T-cell (primary cell): Measurements from ENCODE around the gene FAM221A. TPM values are rescaled to one million over a fixed set of nuclear protein-coding genes. Genes with fewer than 3 reads are reported as not detected.
A peak's percentile ranks its signal among the peaks of the same experiment; 100 is the strongest.
"Not testable (repeated sequence)": the region's sequence is repeated elsewhere in the genome, so short reads cannot be mapped to it uniquely, and the experiment has no call there.

Experiments
- ATAC-seq, 4 experiments: fragments of 200-7000 bp in 3 of 4; fragments of 150-1000 bp in 1 of 4; cut with Tn5 transposase; replicated peaks in 1 of 4; 1 replicate in 3 of 4; 2 replicates in 1 of 4; pipeline ENCODE4 v1.10.0; 2021; ENCODE audit warnings: moderate library complexity in 3 of 4, mild to moderate bottlenecking in 2 of 4, moderate number of reproducible peaks in 1 of 4
- CTCF ChIA-PET, 2 donors: fragments of 300-600 bp; sonication (Branson Sonifier 250); formaldehyde crosslinking; loops; one replicate each; lab custom pipeline; 2022; ENCODE audit warnings: antibody characterized with exemption in 2 of 2; lab: Charles Lee
- POLR2A ChIA-PET, 2 donors: fragments of 300-600 bp; sonication (Branson Sonifier 250); formaldehyde crosslinking; loops; one replicate each; lab custom pipeline; 2022; ENCODE audit warnings: antibody characterized with exemption in 2 of 2; lab: Charles Lee
- DNase-seq, 35 experiments: peaks; one replicate each; pipeline versions ENCODE4 v3.0.0 to v3.0.0-alpha.2; 2013 to 2023
- H3K27ac ChIP-seq: one replicate; pipeline ENCODE4 v1.5.1; 2013; ENCODE audit warnings: low read length
- H3K27me3 ChIP-seq, 2 experiments: replicated peaks in 1 of 2; 1 replicate in 1 of 2; 2 replicates in 1 of 2; pipeline versions ENCODE4 v1.6.1 to v1.7.0; 2013; ENCODE audit warnings: low read length in 1 of 2, mixed read lengths in 1 of 2; ENCODE audit not compliant: control insufficient read depth in 2 of 2, insufficient read depth in 2 of 2; ENCODE audit errors: extremely low read depth in 1 of 2
- H3K36me3 ChIP-seq, 2 donors: 1 replicate in 1 of 2; 2 replicates in 1 of 2; pipeline versions ENCODE4 v1.6.1 to v1.7.0; 2013; ENCODE audit warnings: low read length in 1 of 2; ENCODE audit not compliant: control insufficient read depth in 2 of 2, insufficient read depth in 1 of 2; ENCODE audit errors: extremely low read depth in 1 of 2
- H3K4me1 ChIP-seq, 2 experiments: 1 replicate in 1 of 2; 2 replicates in 1 of 2; pipeline versions ENCODE4 v1.6.1 to v1.7.0; 2013; ENCODE audit warnings: low read length in 2 of 2, mixed read lengths in 1 of 2; ENCODE audit not compliant: insufficient read depth in 2 of 2, control insufficient read depth in 1 of 2; ENCODE audit errors: extremely low read depth in 1 of 2
- H3K4me3 ChIP-seq, 2 donors: 1 replicate in 1 of 2; 2 replicates in 1 of 2; pipeline versions ENCODE4 v1.5.1 to v1.7.0; 2013; ENCODE audit warnings: mild to moderate bottlenecking in 2 of 2, low read length in 1 of 2, moderate library complexity in 1 of 2; ENCODE audit not compliant: control insufficient read depth in 1 of 2; ENCODE audit errors: extremely low read depth in 1 of 2
- H3K9me3 ChIP-seq: 2 replicates; pipeline ENCODE4 v1.7.0; 2013
- H3K27ac Mint-ChIP-seq, 2 donors: one replicate each; pipeline ENCODE4 v1.8.0; 2020 to 2021; ENCODE audit warnings: mild to moderate bottlenecking in 2 of 2, mixed read lengths in 2 of 2
- H3K27me3 Mint-ChIP-seq, 2 donors: one replicate each; pipeline ENCODE4 v1.8.0; 2021 to 2022; ENCODE audit warnings: mixed read lengths in 2 of 2
- H3K36me3 Mint-ChIP-seq: one replicate; pipeline ENCODE4 v1.8.0; 2021; ENCODE audit warnings: mixed read lengths
- H3K4me1 Mint-ChIP-seq, 3 donors: one replicate each; pipeline ENCODE4 v1.8.0; 2020 to 2022; ENCODE audit warnings: mixed read lengths in 3 of 3, mild to moderate bottlenecking in 1 of 3
- H3K4me3 Mint-ChIP-seq, 3 donors: one replicate each; pipeline ENCODE4 v1.8.0; 2020 to 2022; ENCODE audit warnings: mild to moderate bottlenecking in 3 of 3, mixed read lengths in 3 of 3, moderate library complexity in 3 of 3
- H3K9me3 Mint-ChIP-seq, 3 donors: one replicate each; pipeline ENCODE4 v1.8.0; 2020 to 2022; ENCODE audit warnings: mixed read lengths in 3 of 3
- WGBS: methylation state at CpG from one replicate; pipeline ENCODE4 v1.1.5; 2013; ENCODE audit warnings: missing lambda C conversion rate; ENCODE audit not compliant: insufficient coverage; 5-methylcytosine and 5-hydroxymethylcytosine counted together
- total RNA-seq, 35 experiments: library from RNA in 6 of 35; stranded (reverse) in 6 of 35; fragments of 120-200 nt in 1 of 35; gene quantifications; one replicate each; pipeline versions ENCODE4 v1.2.1 to v1.2.4 and lab custom pipeline; 2013 to 2026

FAM221A gene
- total RNA-seq, 5 donors from 2014 or later (not counting 1 experiment from before 2014, with no cell fraction given): 5.3 to 7.8 (median 6.3) TPM

DNA sequence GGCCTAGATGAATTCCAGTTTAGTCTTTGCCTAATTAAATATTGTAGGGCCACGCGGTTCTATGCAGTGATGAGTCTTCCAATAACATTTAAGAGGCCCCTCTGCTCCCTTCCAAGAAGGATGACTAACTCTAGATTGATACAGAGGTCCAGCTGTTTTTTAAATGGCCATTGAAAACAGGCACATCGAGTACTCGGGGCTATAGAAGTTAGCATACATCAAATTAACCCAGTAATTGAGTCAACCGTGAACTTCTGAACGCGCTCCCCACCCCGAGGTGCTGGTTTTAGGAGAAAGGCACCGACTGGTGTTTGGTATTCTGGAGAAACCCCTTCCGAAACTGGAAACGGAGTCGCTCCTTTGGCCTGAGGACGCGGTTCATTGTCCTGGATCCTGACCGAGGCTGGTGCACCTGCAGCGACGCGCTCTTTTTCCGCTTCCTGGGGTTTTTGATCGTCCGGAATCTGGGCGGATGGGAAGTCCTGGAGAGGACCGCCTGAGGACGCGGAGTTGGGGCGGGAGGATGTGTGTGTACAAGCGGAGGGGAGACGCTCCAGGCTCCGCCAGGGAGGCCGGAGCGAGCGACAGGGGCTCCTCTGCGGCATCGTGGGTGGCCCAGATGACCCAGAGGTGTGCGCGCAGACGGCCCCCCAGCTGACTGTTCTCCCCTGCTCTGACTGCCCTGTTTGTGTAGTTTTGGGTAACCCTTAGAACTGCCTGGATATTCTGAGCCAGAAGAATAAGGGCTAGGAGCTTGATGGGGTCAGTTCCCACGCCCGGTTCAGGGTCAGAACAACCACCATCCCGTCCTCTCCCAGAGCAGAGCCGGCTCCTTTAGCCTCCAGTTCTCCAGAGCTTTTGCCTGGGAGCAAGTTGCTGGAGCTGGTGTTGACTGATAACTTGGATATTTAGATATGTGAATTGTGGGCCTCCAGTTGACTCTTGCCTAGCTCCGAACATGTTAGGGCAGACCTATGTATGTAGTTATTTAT lies 711 bp downstream of the FAM221A start:
- H3K27me3 Mint-ChIP-seq: no peaks in the 10 kb centered on the region
- H3K9me3 Mint-ChIP-seq: no peaks in the 10 kb centered on the region
- peak in 32 of 35 experiments; percentile 3 to 48 (median 26) for DNase-seq
- WGBS: 5% methylated on average over 28 of the region's 42 CpGs
- peak overlapping the region; percentile 85 to 92 (median 91) for H3K4me3 Mint-ChIP-seq
- Histone ChIP-seq H3K9me3 (no peaks in the 10 kb centered on the region), H3K36me3 (no peaks in the 10 kb centered on the region), H3K27ac (no peak overlapping the region), H3K27me3 (no peaks in the 10 kb centered on the region), H3K4me3 (peak overlapping the region; percentile 81 to 88), H3K4me1 (peaks cover 3 to 15% of the 10 kb centered on the region in 2 experiments)
- POLR2A ChIA-PET: no interaction called here
- H3K36me3 Mint-ChIP-seq: no peaks in the 10 kb centered on the region
- H3K27ac Mint-ChIP-seq: peak overlapping the region; percentile 25 to 64
- peak; percentile 31 to 50 (median 36) for ATAC-seq
- peaks cover 5 to 16% (median 16%) of the 10 kb centered on the region in 3 donors for H3K4me1 Mint-ChIP-seq
- CTCF ChIA-PET: interaction anchor here (0.5 to 1.7 kb wide), 4 partner anchors 10 to 1006 kb away, joined by 3 to 6 read pairs (median 4); partner anchors contain the start of gene CCDC126 (in 1 of the 2)

DNA sequence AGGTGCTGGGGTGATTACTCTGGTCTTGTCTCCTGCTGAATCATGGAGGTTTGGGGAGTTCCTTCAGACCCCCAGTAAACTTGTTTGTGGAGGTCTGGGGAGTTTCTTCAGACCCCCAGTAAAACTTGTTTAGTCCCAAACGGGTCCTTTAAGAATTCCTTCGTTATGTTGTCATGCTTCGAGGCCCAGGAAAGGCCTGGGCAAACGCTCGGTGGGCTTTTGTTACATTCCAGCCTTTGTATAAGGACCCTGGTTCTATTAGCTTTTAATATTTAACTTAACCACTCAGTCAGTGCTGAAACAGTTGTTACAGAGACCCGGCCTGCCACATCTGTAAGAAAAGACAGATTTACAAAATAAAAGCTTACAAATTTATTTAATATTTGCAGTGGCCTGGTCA lies 4.0 kb downstream of the FAM221A start:
- H3K9me3 ChIP-seq, H3K27me3 ChIP-seq, ATAC-seq, H3K27ac Mint-ChIP-seq, H3K4me3 Mint-ChIP-seq, H3K4me3 ChIP-seq, POLR2A ChIA-PET, H3K27ac ChIP-seq, H3K9me3 Mint-ChIP-seq, H3K27me3 Mint-ChIP-seq, DNase-seq, H3K36me3 Mint-ChIP-seq, H3K36me3 ChIP-seq: not testable (repeated sequence)
- WGBS: 40% methylated on average over 1 of the region's 6 CpGs
- CTCF ChIA-PET: interaction anchor here (0.8 to 1.4 kb wide), 3 partner anchors 15 to 980 kb away, joined by 3 to 4 read pairs (median 3); no protein-coding TSS in a partner anchor
- H3K4me1 Mint-ChIP-seq: peaks cover 5 to 16% (median 16%) of the 10 kb centered on the region in 3 donors
- peaks cover 3 to 15% of the 10 kb centered on the region in 2 experiments for H3K4me1 ChIP-seq

DNA sequence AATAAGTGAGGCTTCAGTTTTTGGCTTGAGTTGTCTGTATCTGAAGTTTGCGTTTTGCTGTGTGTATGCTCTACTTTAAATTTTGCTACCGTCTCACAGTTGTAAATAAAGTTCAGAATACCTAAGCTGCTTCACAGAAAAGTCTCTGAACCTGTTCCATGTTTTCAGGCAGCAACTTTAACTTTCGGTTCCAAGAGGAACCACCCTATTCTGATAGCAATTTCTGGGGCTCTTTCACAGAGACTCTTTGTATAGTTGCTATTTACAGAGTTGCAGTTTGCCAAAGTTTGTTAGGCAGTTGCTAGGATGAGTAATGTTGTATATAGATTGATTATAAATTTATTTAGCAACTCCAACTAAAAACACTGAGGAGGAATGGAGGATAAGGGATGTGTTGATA lies 5.7 kb downstream of the FAM221A start:
- ATAC-seq (no peak), DNase-seq (no peak)
- H3K9me3 ChIP-seq: no peaks in the 10 kb centered on the region
- 100% methylated on average over 2 of the region's 3 CpGs for WGBS
- Mint-ChIP-seq H3K9me3 (no peaks in the 10 kb centered on the region), H3K36me3 (peaks cover 8% of the 10 kb centered on the region), H3K27ac (no peak overlapping the region), H3K4me1 (peaks cover 0 to 9% (median 7%) of the 10 kb centered on the region in 3 donors), H3K4me3 (no peak overlapping the region), H3K27me3 (no peaks in the 10 kb centered on the region)
- H3K36me3 ChIP-seq: no peaks in the 10 kb centered on the region
- ChIA-PET CTCF (interaction anchor here in 1 of 2 donors (1.1 kb wide), 1 partner anchor 42 kb away, joined by 4 read pairs; no protein-coding TSS in a partner anchor), POLR2A (no interaction called here)
- H3K27me3 ChIP-seq: no peaks in the 10 kb centered on the region
- no peak overlapping the region for H3K4me3 ChIP-seq
- peaks cover 0 to 8% of the 10 kb centered on the region in 2 experiments for H3K4me1 ChIP-seq
- H3K27ac ChIP-seq: no peak overlapping the region

DNA sequence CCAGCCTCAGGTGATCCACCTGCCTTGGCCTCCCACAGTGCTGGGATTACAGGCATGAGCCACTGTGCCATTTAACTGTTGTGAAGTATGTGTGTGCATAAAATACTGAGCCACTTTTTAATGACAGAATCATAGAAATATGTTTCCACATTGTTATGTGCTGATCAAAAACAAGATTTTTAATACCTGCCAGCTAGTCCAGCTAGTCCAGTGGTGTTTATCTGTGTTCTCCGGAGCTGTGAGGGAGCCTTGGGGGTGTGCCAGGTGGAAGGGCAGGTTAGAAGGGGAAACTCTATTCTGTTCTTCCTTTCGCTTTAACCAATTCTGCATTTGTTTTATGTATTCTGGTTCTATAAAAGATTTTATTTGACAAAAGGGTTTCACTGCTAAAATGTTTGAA lies 7.0 kb downstream of the FAM221A start:
- H3K4me1 Mint-ChIP-seq: peaks cover 0 to 2% (median 0%) of the 10 kb centered on the region in 3 donors
- Histone ChIP-seq H3K27me3 (no peaks in the 10 kb centered on the region), H3K27ac (no peak overlapping the region), H3K9me3 (no peaks in the 10 kb centered on the region), H3K36me3 (peaks cover 0 to 6% of the 10 kb centered on the region in 2 donors), H3K4me3 (no peak overlapping the region), H3K4me1 (no peaks in the 10 kb centered on the region)
- WGBS: no CpG with 5 or more reads among the region's 2 CpGs
- H3K27me3 Mint-ChIP-seq: no peaks in the 10 kb centered on the region
- no peak for DNase-seq
- H3K36me3 Mint-ChIP-seq: peaks cover 14% of the 10 kb centered on the region
- H3K9me3 Mint-ChIP-seq: no peaks in the 10 kb centered on the region
- ATAC-seq: no peak
- H3K4me3 Mint-ChIP-seq: no peak overlapping the region
- ChIA-PET POLR2A (interaction anchor here in 1 of 2 donors (0.7 kb wide), 2 partner anchors 11 to 847 kb away, joined by 4 to 6 read pairs; no protein-coding TSS in a partner anchor), CTCF (interaction anchor here in 1 of 2 donors (0.7 kb wide), 1 partner anchor 251 kb away, joined by 9 read pairs; no protein-coding TSS in a partner anchor)
- H3K27ac Mint-ChIP-seq: no peak overlapping the region

DNA sequence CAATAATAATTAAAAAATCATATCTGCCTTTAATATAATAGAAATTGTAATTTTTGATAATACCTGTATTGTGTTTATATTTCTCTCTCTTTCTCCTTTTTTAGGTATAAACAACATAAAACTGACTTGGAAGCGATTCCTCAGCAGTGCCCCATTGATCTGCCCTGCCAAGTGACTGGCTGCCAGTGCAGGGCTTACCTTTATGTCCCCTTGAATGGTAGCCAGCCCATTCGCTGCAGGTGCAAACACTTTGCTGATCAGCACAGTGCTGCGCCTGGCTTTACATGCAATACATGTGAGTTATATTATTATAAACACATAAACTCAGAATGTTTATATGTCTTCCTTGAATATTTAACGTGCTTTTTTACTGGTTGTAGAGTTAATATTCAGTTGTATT lies 9.2 kb downstream of the FAM221A start:
- no CpG with 5 or more reads among the region's 4 CpGs for WGBS
- Histone ChIP-seq H3K27ac (no peak overlapping the region), H3K4me3 (no peak overlapping the region), H3K36me3 (peaks cover 0 to 6% of the 10 kb centered on the region in 2 donors), H3K4me1 (no peaks in the 10 kb centered on the region), H3K27me3 (no peaks in the 10 kb centered on the region), H3K9me3 (no peaks in the 10 kb centered on the region)
- no peak overlapping the region for H3K4me3 Mint-ChIP-seq
- no peaks in the 10 kb centered on the region for H3K4me1 Mint-ChIP-seq
- ChIA-PET POLR2A (no interaction called here), CTCF (no interaction called here)
- peaks cover 27% of the 10 kb centered on the region for H3K36me3 Mint-ChIP-seq
- ATAC-seq (no peak), DNase-seq (no peak)
- no peaks in the 10 kb centered on the region for H3K27me3 Mint-ChIP-seq
- H3K9me3 Mint-ChIP-seq: no peaks in the 10 kb centered on the region
- H3K27ac Mint-ChIP-seq: no peak overlapping the region

DNA sequence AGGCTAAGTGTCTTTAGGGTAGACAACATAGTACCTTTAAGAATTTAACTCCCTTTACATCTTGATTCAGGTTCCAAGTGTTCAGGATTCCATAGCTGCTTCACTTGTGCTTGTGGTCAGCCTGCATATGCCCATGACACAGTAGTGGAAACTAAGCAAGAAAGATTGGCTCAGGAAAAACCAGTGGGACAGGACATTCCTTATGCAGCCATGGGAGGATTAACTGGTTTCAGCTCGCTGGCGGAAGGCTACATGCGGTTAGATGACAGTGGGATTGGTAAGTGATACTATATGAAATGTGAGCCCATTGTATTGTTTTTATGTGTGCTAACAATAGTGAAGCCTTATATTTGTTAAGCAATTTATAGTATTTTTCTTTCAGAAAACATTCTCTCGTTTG lies 11.3 kb downstream of the FAM221A start:
- Histone ChIP-seq H3K27ac (no peak overlapping the region), H3K36me3 (peaks cover 0 to 6% of the 10 kb centered on the region in 2 donors), H3K4me3 (no peak overlapping the region), H3K9me3 (no peaks in the 10 kb centered on the region), H3K27me3 (no peaks in the 10 kb centered on the region), H3K4me1 (no peaks in the 10 kb centered on the region)
- DNase-seq (no peak), ATAC-seq (no peak)
- no peaks in the 10 kb centered on the region for H3K9me3 Mint-ChIP-seq
- WGBS: 100% methylated on average over 2 of the region's 4 CpGs
- no peak overlapping the region for H3K4me3 Mint-ChIP-seq
- ChIA-PET POLR2A (no interaction called here), CTCF (interaction anchor here (0.5 to 0.6 kb wide), 2 partner anchors 235 to 1395 kb away, joined by 3 to 6 read pairs; no protein-coding TSS in a partner anchor)
- peaks cover 32% of the 10 kb centered on the region for H3K36me3 Mint-ChIP-seq
- no peaks in the 10 kb centered on the region for H3K4me1 Mint-ChIP-seq
- H3K27ac Mint-ChIP-seq: no peak overlapping the region
- H3K27me3 Mint-ChIP-seq: no peaks in the 10 kb centered on the region
